HG03571 (cell line): ENCODE results near the gene CHST2.

Source experiments
- ATAC-seq: cut with Tn5 transposase; IDR thresholded peaks from one replicate; pipeline ENCODE4 v1.9.1; 2021; ENCODE audit not compliant: unreplicated experiment

The CHST2 gene

GRCh38 chr3:143098032-143098764 lies 21.4 kb upstream of the CHST2 start:
- ATAC-seq = no peak

GRCh38 chr3:143099210-143099609 lies 20.4 kb upstream of the CHST2 start:
- ATAC-seq = no peak

DNA sequence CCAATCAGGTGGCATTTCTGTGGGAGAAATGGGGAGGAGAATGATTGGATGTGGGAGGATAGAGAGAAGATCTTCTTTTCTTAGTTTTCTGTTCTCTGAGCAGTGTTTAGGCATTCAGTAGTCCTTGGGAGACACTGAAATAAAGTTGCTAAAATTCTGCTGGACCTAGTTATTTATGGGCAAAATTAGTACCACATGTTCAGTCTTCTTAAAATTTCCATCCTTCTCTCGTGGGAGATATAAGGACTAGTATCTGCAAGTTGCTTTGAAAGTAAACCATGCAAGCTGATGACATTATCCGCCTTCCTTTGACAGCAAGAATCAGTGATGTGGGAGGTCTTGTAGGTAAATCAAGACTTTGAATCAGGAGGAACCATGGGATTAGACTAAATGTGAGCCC lies 19.9 kb upstream of the CHST2 start:
- no peak for ATAC-seq

GRCh38 chr3:143100451-143100850 lies 19.1 kb upstream of the CHST2 start:
- ATAC-seq = no peak

DNA sequence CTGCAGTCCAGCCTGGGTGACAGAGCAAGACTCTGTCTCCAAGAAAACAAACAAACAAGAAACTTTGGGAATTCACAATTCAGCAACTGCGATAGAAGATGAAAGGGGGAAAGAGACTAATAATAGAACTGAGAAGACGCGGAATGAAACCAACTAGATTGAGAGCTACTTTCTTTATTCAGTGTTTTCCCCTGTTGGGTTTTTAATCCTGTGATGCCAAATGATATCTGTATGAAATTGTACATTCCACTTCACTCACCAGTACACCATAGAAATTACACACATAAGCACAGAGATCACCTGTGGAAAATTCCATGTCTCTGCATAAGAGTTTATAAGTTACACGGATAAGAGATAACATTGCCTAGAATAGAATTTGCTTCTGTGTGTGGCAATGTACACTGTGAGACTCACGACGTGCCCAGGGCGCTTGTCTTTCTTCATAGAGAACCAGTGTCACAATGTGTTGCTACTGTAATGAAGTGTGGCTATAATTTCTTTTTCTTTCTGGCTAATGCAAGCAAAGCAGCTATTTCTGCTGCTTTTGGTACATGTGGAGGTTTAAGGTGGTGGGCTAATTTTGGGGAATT lies 17.7 kb upstream of the CHST2 start:
- ATAC-seq = no peak

GRCh38 chr3:143103652-143104051 lies 15.9 kb upstream of the CHST2 start:
- ATAC-seq = no peak

- ATAC-seq = no peak
Measured at GRCh38 chr3:143105170-143105569, 14.4 kb upstream of the CHST2 start.

GRCh38 chr3:143109861-143110260 lies 9.7 kb upstream of the CHST2 start:
- no peak for ATAC-seq

DNA sequence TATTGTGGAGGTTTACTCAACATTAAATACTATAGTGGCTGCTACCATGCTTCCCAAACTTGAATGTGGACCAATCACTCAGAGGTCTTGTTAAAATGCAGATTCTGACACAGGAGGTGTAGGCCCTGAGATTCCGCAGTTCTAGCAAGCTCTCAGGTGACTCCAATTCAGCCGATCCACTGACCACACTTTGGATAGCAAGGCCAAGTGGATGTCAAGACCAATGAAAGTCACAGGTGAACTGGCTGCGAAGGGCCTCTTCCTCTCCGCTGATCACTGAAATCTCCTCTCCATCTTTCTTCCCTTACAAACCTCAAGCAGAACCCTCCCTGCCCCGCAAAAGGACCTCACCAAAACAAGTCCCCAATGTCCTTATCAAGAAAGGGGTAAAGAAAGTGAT lies 9.2 kb upstream of the CHST2 start:
- ATAC-seq = no peak

- no peak for ATAC-seq
Measured at GRCh38 chr3:143118630-143119008, 952 bp upstream of the CHST2 start.

GRCh38 chr3:143119974-143120715 lies 574 bp downstream of the CHST2 start:
- ATAC-seq = peak; percentile 7

DNA sequence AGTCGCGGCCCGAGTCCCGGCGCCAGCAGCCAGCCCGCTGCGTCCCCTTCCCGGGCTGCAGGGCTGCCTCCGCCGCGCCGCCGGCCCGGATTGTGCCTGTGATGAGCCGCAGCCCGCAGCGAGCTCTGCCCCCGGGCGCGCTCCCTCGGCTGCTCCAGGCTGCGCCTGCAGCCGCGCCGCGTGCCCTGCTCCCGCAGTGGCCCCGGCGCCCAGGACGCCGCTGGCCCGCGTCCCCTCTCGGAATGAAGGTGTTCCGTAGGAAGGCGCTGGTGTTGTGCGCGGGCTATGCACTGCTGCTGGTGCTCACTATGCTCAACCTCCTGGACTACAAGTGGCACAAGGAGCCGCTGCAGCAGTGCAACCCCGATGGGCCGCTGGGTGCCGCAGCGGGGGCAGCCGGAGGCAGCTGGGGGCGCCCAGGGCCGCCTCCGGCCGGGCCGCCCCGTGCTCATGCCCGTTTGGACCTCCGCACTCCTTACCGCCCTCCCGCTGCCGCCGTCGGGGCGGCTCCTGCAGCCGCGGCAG lies 1.2 kb downstream of the CHST2 start:
- ATAC-seq = peak; percentile 30

GRCh38 chr3:143121241-143122088 lies 1.9 kb downstream of the CHST2 start:
- ATAC-seq = no peak

DNA sequence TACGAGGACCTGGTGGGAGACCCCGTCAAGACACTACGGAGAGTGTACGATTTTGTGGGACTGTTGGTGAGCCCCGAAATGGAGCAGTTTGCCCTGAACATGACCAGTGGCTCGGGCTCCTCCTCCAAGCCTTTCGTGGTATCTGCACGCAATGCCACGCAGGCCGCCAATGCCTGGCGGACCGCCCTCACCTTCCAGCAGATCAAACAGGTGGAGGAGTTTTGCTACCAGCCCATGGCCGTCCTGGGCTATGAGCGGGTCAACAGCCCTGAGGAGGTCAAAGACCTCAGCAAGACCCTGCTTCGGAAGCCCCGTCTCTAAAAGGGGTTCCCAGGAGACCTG lies 2.5 kb downstream of the CHST2 start:
- no peak for ATAC-seq

DNA sequence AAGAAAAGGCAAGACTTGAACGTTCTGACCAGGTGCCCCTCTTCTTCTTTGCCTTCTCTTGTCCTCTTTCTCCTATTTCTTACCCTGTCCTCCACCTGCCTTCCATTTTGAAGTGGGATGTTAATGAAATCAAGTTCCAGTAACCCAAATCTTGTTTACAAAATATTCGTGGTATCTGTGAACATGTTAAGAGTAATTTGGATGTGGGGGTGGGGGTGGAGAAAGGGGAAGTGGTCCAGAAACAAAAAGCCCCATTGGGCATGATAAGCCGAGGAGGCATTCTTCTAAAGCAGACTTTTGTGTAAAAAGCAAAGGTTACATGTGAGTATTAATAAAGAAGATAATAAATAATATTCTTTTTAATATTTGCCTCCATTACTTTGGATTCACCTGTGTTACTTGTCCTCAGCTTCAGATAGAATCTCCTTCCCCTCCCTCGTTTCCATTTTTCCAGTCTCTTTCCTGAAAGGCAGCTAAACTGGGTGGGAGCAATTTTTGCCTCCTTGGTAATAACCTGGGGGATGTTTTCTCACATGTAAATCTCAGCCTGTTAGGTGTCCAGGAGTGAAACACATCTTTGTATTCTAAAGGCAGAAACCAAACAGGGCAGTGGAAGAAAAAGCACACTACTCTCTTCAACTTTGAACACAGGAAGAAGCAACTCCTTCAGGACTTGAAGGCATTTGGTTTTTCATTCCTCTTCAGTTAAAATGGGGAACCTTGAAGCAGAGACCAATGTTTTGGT lies 3.2 kb downstream of the CHST2 start:
- no peak for ATAC-seq

DNA sequence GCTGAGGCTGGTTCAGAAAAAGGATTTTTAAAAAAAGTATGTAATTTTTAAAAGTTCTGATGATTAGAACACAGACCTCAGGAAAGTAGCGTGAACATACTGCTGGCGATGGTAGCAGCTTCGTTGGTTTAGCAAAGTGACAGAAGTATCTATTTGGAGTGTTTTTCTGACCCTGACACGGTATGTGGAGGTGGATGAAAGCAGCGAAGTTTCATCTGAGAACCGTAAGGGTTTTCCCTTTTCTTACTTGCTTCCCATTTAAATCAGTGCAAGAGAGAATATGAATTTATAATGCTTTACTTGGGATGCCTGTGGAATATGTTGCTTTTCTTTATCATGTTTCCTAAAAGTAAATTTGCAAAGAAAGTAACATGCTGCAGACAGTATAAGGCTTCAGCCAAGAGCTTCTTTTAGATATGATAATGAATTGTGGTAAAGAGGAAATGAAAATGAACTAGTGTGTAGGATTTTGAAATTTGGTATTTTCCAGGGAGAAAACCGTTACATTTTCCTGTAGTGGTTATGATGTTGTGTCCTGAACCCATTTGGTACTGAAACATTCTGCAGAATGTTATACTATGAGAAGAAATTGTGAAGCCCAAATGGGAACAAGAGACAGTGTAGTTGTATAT lies 3.9 kb downstream of the CHST2 start:
- no peak for ATAC-seq

DNA sequence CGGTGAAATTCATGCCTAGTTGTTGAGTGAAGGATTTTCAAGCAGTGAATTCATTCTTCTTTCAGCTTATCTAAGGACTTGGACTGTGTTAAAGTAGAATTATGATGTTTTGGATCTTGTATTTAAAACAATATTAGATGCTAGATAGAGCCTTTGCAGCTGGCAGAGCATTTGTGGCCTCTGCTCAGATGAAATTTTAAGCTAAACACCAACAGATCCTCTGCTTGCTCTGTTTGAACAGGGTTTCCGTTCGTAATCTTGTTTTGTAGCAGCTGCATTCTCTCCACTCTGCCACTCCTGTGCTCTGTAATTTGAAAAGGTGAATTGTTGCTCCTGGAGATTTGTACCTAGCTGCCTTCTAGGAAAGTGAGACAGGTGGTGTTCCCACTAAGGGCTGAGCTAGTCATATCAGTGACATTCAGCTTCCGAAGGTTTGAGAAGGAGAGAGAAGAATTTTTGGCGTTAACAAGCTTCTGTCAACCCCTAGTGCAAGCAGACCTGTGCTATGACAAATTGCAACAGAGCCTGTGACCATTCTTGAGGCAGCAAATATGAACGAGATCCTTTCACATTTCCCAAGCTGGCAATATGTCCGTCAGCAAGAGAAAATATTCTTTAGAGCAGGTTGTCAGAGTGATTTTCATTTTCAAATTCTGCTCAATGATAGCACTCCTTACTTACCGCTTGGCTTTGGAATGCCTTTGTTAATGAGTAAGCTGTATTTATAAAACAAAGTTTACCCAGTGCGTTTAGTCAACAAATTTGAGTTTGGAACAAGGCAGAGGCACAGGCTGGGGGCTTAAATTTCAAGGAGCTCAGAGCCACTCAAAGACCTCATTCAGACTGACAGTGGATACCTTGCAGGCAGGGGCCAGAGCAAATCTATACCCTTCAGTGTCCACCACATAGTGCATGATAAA lies 5.3 kb downstream of the CHST2 start:
- ATAC-seq = no peak

DNA sequence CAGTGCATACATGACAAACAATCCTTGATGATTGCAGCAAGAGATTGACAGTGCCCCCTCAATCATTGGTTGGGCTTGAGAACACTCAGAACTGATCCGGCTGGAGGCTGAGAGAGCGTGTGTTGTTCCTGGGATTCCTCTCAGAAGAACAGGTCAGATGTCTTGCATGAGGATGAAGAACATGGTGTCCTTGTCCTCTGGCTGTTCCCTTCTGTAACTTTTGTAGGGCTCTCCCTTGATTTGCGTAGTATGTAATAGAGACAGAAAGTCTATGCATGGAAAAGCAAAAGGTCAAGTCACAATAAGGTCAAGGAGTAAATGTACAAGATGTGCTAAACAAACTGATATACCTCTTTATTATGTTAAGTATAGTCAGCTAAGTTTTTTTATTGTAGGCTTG lies 8.2 kb downstream of the CHST2 start:
- no peak for ATAC-seq
